ENCODE measurements around the gene HOXD1. TPM values are rescaled to one million over a fixed set of nuclear protein-coding genes. Genes with fewer than 3 reads are reported as not detected.

Gene HOXD1
- total RNA-seq, 2 experiments from 2014 or later = not detected

GRCh38 chr2:176181551-176181950, 6.9 kb upstream of the HOXD1 start:
- BruUV-seq (replicated peaks) = no TSS peak
- no peak for DNase-seq (ENCODE audit: low spot score)
- POLR2A ChIA-PET = interaction anchor here (1.1 kb wide), 1 partner anchor 11 kb away, joined by 3 read pairs; no protein-coding TSS in a partner anchor
- Histone ChIP-seq H3K27ac (ENCODE audit: low read depth, low read length, poor library complexity, severe bottlenecking) (no peak overlapping the region), H3K9me2 (ENCODE audit: insufficient read depth, low read length) (no peaks in the 10 kb centered on the region), H3K4me3 (ENCODE audit: low read depth, low read length, poor library complexity, severe bottlenecking) (no peak overlapping the region), H3K9me3 (ENCODE audit: low read length) (no peaks in the 10 kb centered on the region), H3K79me2 (ENCODE audit: insufficient read depth, low read depth, low read length) (no peaks in the 10 kb centered on the region), H3K4me2 (ENCODE audit: low read length) (no peak overlapping the region), H2AFZ (ENCODE audit: low read length) (no peak overlapping the region), H4K20me1 (ENCODE audit: insufficient read depth, low read length) (no peaks in the 10 kb centered on the region), H3K4me1 (ENCODE audit: insufficient read depth, low read length, poor library complexity, severe bottlenecking) (no peaks in the 10 kb centered on the region), H3K36me3 (ENCODE audit: insufficient read depth, low read length) (no peaks in the 10 kb centered on the region)
- TF ChIP-seq EZH2phosphoT487 (IDR thresholded peaks at IDR 0.05; ENCODE audit: borderline replicate concordance, low read depth, low read length) = no peak
- TF ChIP-seq CTCF (conservative IDR thresholded peaks at IDR 0.05; ENCODE audit: low read length) = no peak
- intact Hi-C loops (cut with micrococcal nuclease; ENCODE audit: unreplicated experiment) = no loop called here
- CTCF ChIA-PET (ENCODE audit: unreplicated experiment) = no interaction called here

GRCh38 chr2:176182671-176183070, 5.8 kb upstream of the HOXD1 start:
- no peaks in the 10 kb centered on the region for H3K4me1 ChIP-seq (ENCODE audit: insufficient read depth, low read length, poor library complexity, severe bottlenecking)
- no peak overlapping the region for H3K4me2 ChIP-seq (ENCODE audit: low read length)
- no peaks in the 10 kb centered on the region for H3K9me2 ChIP-seq (ENCODE audit: insufficient read depth, low read length)
- no peaks in the 10 kb centered on the region for H4K20me1 ChIP-seq (ENCODE audit: insufficient read depth, low read length)
- intact Hi-C loops (cut with micrococcal nuclease; ENCODE audit: unreplicated experiment) = no loop called here
- DNase-seq (ENCODE audit: low spot score) = no peak
- ChIA-PET CTCF (ENCODE audit: unreplicated experiment) (no interaction called here), POLR2A (interaction anchor here (0.6 to 0.8 kb wide), 3 partner anchors 11 to 1714 kb away, joined by 3 read pairs; no protein-coding TSS in a partner anchor)
- H3K36me3 ChIP-seq (ENCODE audit: insufficient read depth, low read length) = no peaks in the 10 kb centered on the region
- no TSS peak for BruUV-seq (replicated peaks)
- no peak overlapping the region for H2AFZ ChIP-seq (ENCODE audit: low read length)
- TF ChIP-seq CTCF (conservative IDR thresholded peaks at IDR 0.05; ENCODE audit: low read length) = no peak
- no peak for TF ChIP-seq EZH2phosphoT487 (IDR thresholded peaks at IDR 0.05; ENCODE audit: borderline replicate concordance, low read depth, low read length)
- H3K79me2 ChIP-seq (ENCODE audit: insufficient read depth, low read depth, low read length) = no peaks in the 10 kb centered on the region
- H3K9me3 ChIP-seq (ENCODE audit: low read length) = no peaks in the 10 kb centered on the region
- no peak overlapping the region for H3K4me3 ChIP-seq (ENCODE audit: low read depth, low read length, poor library complexity, severe bottlenecking)
- H3K27ac ChIP-seq (ENCODE audit: low read depth, low read length, poor library complexity, severe bottlenecking) = no peak overlapping the region

- CTCF ChIA-PET (ENCODE audit: unreplicated experiment) = no interaction called here
Measured at GRCh38 chr2:176184749-176185148, 3.7 kb upstream of the HOXD1 start.

More at GRCh38 chr2:176184749-176185148, 3.7 kb upstream of the HOXD1 start:
- intact Hi-C loops (cut with micrococcal nuclease; ENCODE audit: unreplicated experiment) = no loop called here
- Histone ChIP-seq H3K4me3 (ENCODE audit: low read depth, low read length, poor library complexity, severe bottlenecking) (no peak overlapping the region), H3K9me2 (ENCODE audit: insufficient read depth, low read length) (no peaks in the 10 kb centered on the region), H3K9me3 (ENCODE audit: low read length) (no peaks in the 10 kb centered on the region), H3K27ac (ENCODE audit: low read depth, low read length, poor library complexity, severe bottlenecking) (no peak overlapping the region), H3K79me2 (ENCODE audit: insufficient read depth, low read depth, low read length) (no peaks in the 10 kb centered on the region), H4K20me1 (ENCODE audit: insufficient read depth, low read length) (no peaks in the 10 kb centered on the region), H3K4me2 (ENCODE audit: low read length) (no peak overlapping the region), H2AFZ (ENCODE audit: low read length) (no peak overlapping the region), H3K4me1 (ENCODE audit: insufficient read depth, low read length, poor library complexity, severe bottlenecking) (no peaks in the 10 kb centered on the region), H3K36me3 (ENCODE audit: insufficient read depth, low read length) (no peaks in the 10 kb centered on the region)
- no TSS peak for BruUV-seq (replicated peaks)
- DNase-seq (ENCODE audit: low spot score) = no peak
- POLR2A ChIA-PET = no interaction called here
- TF ChIP-seq EZH2phosphoT487 (IDR thresholded peaks at IDR 0.05; ENCODE audit: borderline replicate concordance, low read depth, low read length) (no peak), CTCF (conservative IDR thresholded peaks at IDR 0.05; ENCODE audit: low read length) (no peak)
